Measurements from ENCODE around the gene APOBEC3C. TPM values are rescaled to one million over a fixed set of nuclear protein-coding genes. Genes with fewer than 3 reads are reported as not detected.
"Not testable (repeated sequence)": the region's sequence is repeated elsewhere in the genome, so short reads cannot be mapped to it uniquely, and the experiment has no call there.

Gene APOBEC3C
- total RNA-seq, 8 experiments from 2014 or later, result 0.96 to 59.2 (median 4.5) TPM

DNA sequence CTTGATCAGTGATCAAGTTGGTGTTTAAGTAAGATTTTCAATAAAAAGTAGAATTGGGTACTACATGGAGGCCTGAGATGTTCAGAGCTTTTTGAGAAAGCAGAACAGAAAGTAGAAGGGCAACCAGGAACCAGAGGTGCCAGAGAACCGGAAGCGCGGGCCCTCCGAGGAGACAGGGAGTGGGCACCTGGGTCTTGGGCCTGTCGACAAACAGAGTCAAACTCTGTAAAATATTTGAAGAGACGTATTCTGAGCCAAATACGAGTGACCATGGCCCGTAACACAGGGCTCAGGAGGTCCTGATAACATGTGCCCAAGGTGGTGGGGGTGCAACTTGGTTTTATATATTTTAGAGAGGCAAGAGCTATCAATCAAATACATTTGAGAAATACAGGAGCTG lies 49.8 kb downstream of the APOBEC3C start:
- H3K4me3 ChIP-seq; H3K27ac ChIP-seq; ATAC-seq (replicated peaks in 6 of 8); H3K4me1 ChIP-seq (replicated peaks in 1 of 2); in situ Hi-C loops (cut with MboI; ENCODE audit: low pct_unique_long_range_greater_than_20kb in 2 of 9, low sequenced_read_pairs in 9 of 9, unreplicated experiment in 9 of 9): not testable (repeated sequence)
- WGBS, 10 experiments, result no CpG with 5 or more reads among the region's 8 CpGs

DNA sequence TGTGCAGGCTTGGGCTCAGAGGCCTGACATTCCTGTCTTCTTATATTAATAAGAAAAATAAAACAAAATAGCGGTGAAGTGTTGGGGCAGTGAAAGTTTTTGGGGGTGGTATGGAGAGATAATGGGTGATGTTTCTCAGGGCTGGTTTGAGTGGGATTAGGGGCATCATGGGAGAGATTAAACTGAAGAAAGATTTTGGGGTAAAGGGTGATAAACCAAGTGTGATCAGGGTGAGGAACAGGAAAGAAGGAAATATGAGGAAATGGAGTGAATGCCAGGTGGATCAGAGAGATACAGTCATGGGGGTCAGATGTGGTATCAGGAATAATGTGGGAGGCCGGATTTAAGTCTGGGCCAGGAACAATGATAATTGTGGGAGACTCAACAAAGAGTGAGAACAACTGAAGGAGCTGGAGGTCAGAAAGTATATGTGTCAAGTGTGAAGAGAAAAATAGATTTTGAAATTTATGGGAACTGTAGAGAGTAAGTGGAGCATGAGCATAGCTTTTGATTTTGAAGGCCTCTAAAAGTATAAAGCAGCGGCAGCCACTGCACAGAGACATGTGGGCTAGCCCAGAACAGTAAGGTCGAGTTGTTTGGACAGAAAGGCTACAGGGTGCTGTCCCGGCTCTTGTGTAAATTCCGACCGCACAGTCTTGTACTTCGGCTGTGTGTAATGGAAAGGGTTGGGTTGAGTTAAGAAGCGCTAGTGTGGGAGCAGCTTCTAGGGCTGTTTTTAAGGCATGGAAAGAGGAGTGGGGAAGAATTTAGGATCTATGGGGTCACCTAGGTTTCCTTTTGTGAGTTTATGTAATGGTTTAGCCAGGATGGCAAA lies 52.6 kb downstream of the APOBEC3C start:
- H3K4me3 ChIP-seq; in situ Hi-C loops (cut with MboI; ENCODE audit: low pct_unique_long_range_greater_than_20kb in 2 of 9, low sequenced_read_pairs in 9 of 9, unreplicated experiment in 9 of 9); ATAC-seq (replicated peaks in 6 of 8); H3K27ac ChIP-seq; H3K4me1 ChIP-seq (replicated peaks in 1 of 2): not testable (repeated sequence)
- WGBS, 10 experiments, result 37 to 100% (median 86%) methylated on average over 3 to 9 of the region's 9 CpGs

DNA sequence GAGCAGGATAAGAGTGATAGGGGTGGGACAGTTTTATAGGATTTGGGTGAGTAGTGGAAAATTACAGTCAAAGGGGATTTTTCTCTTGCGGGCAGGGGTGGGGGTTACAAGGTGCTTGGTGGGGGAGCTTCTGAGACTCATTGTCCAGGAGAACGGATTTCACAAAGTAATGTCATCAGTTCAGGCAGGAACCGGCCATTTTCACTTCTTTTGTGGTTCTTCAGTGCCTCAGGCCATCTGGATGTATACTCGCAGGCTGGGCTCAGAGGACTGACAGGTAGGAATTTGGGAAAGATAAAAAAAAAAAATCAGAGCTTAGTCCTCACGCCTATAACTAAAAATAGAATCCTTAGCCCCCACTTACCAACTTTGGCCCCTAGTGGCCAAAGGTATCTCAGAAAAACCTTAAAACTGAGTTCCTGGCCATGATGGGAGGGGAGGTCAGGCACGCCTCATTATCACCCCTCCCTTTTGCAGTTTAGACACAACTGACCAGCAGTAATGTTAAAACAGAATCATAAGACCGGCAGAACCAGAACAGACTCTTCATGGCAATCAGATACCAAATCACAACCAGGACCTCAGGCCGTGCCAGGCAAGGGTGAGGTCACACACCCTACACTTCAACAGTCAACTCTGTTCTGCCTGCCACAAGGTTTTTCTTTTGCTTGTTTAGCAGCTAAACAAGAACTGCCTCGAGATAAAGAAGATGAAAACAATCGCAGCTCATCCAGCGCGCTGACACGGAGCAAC lies 54.2 kb downstream of the APOBEC3C start:
- no peak for ATAC-seq (replicated peaks in 6 of 8)
- 46 to 90% (median 83%) methylated on average over 2 to 9 of the region's 13 CpGs for WGBS, 10 experiments
- H3K27ac ChIP-seq, result no peak overlapping the region
- H3K4me3 ChIP-seq, result no peak overlapping the region
- in situ Hi-C loops (cut with MboI; ENCODE audit: low pct_unique_long_range_greater_than_20kb in 2 of 9, low sequenced_read_pairs in 9 of 9, unreplicated experiment in 9 of 9), result no loop called here
- no peaks in the 10 kb centered on the region for H3K4me1 ChIP-seq (replicated peaks in 1 of 2)

Other genes with a start within 250 kb of the APOBEC3C start
- gene DNAL4, start 220.1 kb upstream of the APOBEC3C start, total RNA-seq, result 10 to 100 TPM; 11.7 to 41.8 (median 23.5) TPM
- 10 to 100 TPM in 2 of 8 experiments, 1 to 10 TPM in 4, under 1 TPM in 2; 0.71 to 15.7 (median 6.1) TPM for gene NPTXR, start 170.2 kb upstream of the APOBEC3C start, total RNA-seq
- 100 to 1,000 TPM in 1 of 8 experiments, 10 to 100 TPM in 7; 17.6 to 141 (median 36.6) TPM for gene CBX6, start 142.0 kb upstream of the APOBEC3C start, total RNA-seq
- under 1 TPM in 2 of 8 experiments, not detected in 6; 0.16 to 0.71 TPM for gene APOBEC3A, start 56.6 kb upstream of the APOBEC3C start, total RNA-seq
- 10 to 100 TPM in 1 of 8 experiments, 1 to 10 TPM in 3, under 1 TPM in 4; 0.32 to 15.3 (median 1.1) TPM for gene APOBEC3B, start 31.9 kb upstream of the APOBEC3C start, total RNA-seq
- gene APOBEC3D, start 6.9 kb downstream of the APOBEC3C start, total RNA-seq, result 10 to 100 TPM in 3 of 8 experiments, under 1 TPM in 5; 0.29 to 16.3 (median 0.64) TPM
- 10 to 100 TPM in 2 of 8 experiments, 1 to 10 TPM in 5, under 1 TPM in 1; 0.38 to 16.9 (median 4.9) TPM for gene APOBEC3F, start 26.6 kb downstream of the APOBEC3C start, total RNA-seq
- gene APOBEC3G, start 63.0 kb downstream of the APOBEC3C start, total RNA-seq, result 10 to 100 TPM in 3 of 8 experiments, 1 to 10 TPM in 4, under 1 TPM in 1; 0.83 to 21.2 (median 4.3) TPM
- 1 to 10 TPM in 2 of 8 experiments, under 1 TPM in 1, not detected in 5; 0.94 to 3.2 (median 2.3) TPM for gene APOBEC3H, start 83.0 kb downstream of the APOBEC3C start, total RNA-seq
- gene CBX7, start 138.4 kb downstream of the APOBEC3C start, total RNA-seq, result 1 to 10 TPM; 2.6 to 8.9 (median 4.8) TPM
- 1 to 10 TPM in 2 of 8 experiments, under 1 TPM in 5, not detected in 1; 0.24 to 6.7 (median 0.43) TPM for gene PDGFB, start 230.7 kb downstream of the APOBEC3C start, total RNA-seq